ENCODE data around the gene SULT1C2.
"Not testable (repeated sequence)": the region's sequence is repeated elsewhere in the genome, so short reads cannot be mapped to it uniquely, and the experiment has no call there.

The SULT1C2 gene

GRCh38 chr2:108355906-108356734, 67.4 kb downstream of the SULT1C2 start:
- DNase-seq, result no peak

- not testable (repeated sequence) for DNase-seq
Measured at GRCh38 chr2:108359336-108359735, 70.6 kb downstream of the SULT1C2 start.

Measured in NCI-H2081 (cell line).